Measurements from ENCODE around the gene ARHGEF1. TPM values are rescaled to one million over a fixed set of nuclear protein-coding genes. Genes with fewer than 3 reads are reported as not detected.

The ARHGEF1 gene
- total RNA-seq, 1 donor from 2014 or later = 69.9 TPM

DNA sequence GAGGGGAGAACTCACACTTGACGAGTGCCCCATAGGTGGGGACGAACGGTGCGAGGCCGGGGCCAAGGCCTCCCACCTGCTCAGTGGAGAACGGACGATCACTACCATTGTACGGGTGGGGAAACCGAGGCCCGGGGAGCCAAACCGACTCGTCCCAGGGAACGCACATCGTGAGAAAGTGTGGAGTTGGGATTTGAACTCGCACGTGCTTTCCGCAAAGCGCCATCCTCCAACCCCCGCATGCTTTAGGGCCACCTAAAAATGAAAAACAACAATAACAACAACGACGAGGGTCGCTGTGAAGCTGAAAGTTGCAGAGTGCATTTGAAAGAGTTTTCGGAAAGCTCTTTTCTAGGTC lies 458 bp downstream of the ARHGEF1 start:
- TF ChIP-seq, protein P1, sequence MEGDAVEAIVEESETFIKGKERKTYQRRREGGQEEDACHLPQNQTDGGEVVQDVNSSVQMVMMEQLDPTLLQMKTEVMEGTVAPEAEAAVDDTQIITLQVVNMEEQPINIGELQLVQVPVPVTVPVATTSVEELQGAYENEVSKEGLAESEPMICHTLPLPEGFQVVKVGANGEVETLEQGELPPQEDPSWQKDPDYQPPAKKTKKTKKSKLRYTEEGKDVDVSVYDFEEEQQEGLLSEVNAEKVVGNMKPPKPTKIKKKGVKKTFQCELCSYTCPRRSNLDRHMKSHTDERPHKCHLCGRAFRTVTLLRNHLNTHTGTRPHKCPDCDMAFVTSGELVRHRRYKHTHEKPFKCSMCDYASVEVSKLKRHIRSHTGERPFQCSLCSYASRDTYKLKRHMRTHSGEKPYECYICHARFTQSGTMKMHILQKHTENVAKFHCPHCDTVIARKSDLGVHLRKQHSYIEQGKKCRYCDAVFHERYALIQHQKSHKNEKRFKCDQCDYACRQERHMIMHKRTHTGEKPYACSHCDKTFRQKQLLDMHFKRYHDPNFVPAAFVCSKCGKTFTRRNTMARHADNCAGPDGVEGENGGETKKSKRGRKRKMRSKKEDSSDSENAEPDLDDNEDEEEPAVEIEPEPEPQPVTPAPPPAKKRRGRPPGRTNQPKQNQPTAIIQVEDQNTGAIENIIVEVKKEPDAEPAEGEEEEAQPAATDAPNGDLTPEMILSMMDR (conservative IDR thresholded peaks at IDR 0.05) = no peak
- Mint-ChIP-seq H3K27ac (ENCODE audit: unreplicated experiment) (no peak overlapping the region), H3K36me3 (ENCODE audit: low read depth) (no peaks in the 10 kb centered on the region), H3K27me3 (ENCODE audit: low read depth) (peaks cover 30% of the 10 kb centered on the region), H3K9me3 (no peaks in the 10 kb centered on the region), H3K4me1 (peaks cover 39% of the 10 kb centered on the region), H3K4me3 (peak overlapping the region; percentile 98)
- DNase-seq (ENCODE audit: low read depth, low spot score) = no peak

- TF ChIP-seq, protein P1 (conservative IDR thresholded peaks at IDR 0.05) = no peak
- H3K4me3 Mint-ChIP-seq = peak overlapping the region; percentile 98
- H3K27ac Mint-ChIP-seq (ENCODE audit: unreplicated experiment) = no peak overlapping the region
- H3K36me3 Mint-ChIP-seq (ENCODE audit: low read depth) = no peaks in the 10 kb centered on the region
- no peaks in the 10 kb centered on the region for H3K9me3 Mint-ChIP-seq
- H3K27me3 Mint-ChIP-seq (ENCODE audit: low read depth) = peaks cover 30% of the 10 kb centered on the region
- peak; percentile 87 for DNase-seq (ENCODE audit: low read depth, low spot score)
- peaks cover 40% of the 10 kb centered on the region for H3K4me1 Mint-ChIP-seq
These were observed 1.1 kb downstream of the ARHGEF1 start for GRCh38 chr19:41883821-41884733.

GRCh38 chr19:41886761-41887710 lies 4.1 kb downstream of the ARHGEF1 start:
- H3K36me3 Mint-ChIP-seq (ENCODE audit: low read depth) = no peaks in the 10 kb centered on the region
- H3K4me1 Mint-ChIP-seq = peaks cover 40% of the 10 kb centered on the region
- peak overlapping the region; percentile 24 for H3K27ac Mint-ChIP-seq (ENCODE audit: unreplicated experiment)
- peak overlapping the region; percentile 65 for H3K4me3 Mint-ChIP-seq
- no peaks in the 10 kb centered on the region for H3K9me3 Mint-ChIP-seq
- no peak for DNase-seq (ENCODE audit: low read depth, low spot score)
- peaks cover 15% of the 10 kb centered on the region for H3K27me3 Mint-ChIP-seq (ENCODE audit: low read depth)
- TF ChIP-seq, protein P1 (conservative IDR thresholded peaks at IDR 0.05) = no peak

DNA sequence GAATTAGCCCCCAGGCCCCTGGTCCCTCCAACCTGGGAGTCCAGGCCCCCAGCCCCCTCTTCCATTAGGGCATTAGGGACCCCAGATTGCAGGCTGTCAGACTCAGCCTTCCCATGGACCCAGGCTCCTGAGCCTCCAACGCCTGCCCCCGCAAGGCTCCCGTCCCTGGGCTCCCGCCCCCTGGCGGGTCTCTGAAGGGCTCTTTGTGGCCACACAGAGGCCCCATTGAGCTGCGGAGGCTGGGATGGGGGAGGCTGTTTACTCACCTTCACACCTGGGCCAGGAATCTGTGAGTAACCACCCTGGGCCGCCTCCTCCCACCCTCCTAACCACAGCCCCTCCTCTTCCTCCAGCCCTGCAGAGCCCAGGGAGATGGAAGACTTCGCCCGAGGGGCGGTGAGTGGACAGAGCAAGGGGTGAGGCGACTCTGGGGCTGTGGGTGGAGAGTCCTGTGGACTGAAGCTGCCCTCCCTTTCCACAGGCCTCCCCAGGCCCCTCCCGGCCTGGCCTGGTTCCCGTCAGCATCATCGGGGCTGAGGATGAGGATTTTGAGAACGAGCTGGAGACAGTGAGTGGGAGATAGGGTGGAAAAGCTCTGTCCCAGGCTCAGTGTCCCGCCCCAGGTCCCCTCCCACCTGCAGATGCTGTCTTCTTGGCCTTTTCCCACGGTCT lies 4.9 kb downstream of the ARHGEF1 start:
- H3K27me3 Mint-ChIP-seq (ENCODE audit: low read depth) = peaks cover 7% of the 10 kb centered on the region
- peaks cover 32% of the 10 kb centered on the region for H3K4me1 Mint-ChIP-seq
- TF ChIP-seq, protein P1 (conservative IDR thresholded peaks at IDR 0.05) = no peak
- H3K36me3 Mint-ChIP-seq (ENCODE audit: low read depth) = no peaks in the 10 kb centered on the region
- H3K4me3 Mint-ChIP-seq = no peak overlapping the region
- DNase-seq (ENCODE audit: low read depth, low spot score) = no peak
- H3K9me3 Mint-ChIP-seq = no peaks in the 10 kb centered on the region
- H3K27ac Mint-ChIP-seq (ENCODE audit: unreplicated experiment) = no peak overlapping the region

DNA sequence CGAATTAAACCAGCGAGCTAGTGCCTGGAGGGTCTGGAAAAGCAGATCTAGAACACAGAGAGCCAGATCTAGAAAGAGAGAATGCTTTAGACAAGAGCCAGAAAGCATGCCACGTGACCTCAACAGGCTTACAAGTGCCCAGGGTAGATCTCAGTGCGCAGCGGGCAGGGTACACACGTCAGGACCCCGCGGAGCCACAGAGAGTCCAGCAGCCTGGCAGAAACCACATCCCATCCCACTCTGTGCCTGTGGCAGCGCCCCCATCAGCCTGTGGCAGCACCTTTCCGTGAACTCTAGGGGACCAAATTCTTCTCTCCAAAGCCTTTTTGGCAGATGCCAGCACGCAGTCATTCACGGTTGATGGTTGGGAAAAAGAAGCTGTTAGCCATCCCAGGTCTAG lies 5.9 kb downstream of the ARHGEF1 start:
- no peak overlapping the region for H3K27ac Mint-ChIP-seq (ENCODE audit: unreplicated experiment)

More for the DNA sequence above, 5.9 kb downstream of the ARHGEF1 start:
- Mint-ChIP-seq H3K9me3 (no peaks in the 10 kb centered on the region), H3K36me3 (ENCODE audit: low read depth) (no peaks in the 10 kb centered on the region), H3K4me3 (no peak overlapping the region), H3K4me1 (peaks cover 26% of the 10 kb centered on the region), H3K27me3 (ENCODE audit: low read depth) (peaks cover 2% of the 10 kb centered on the region)
- no peak for DNase-seq (ENCODE audit: low read depth, low spot score)
- TF ChIP-seq, protein P1 (conservative IDR thresholded peaks at IDR 0.05) = no peak
